ENCODE results near the gene PUS1. TPM values are rescaled to one million over a fixed set of nuclear protein-coding genes. Genes with fewer than 3 reads are reported as not detected.

Gene PUS1
- total RNA-seq, 2 experiments from 2014 or later, result 32.9 to 34.7 TPM

GRCh38 chr12:131896080-131896810, 32.8 kb upstream of the PUS1 start:
- no peak overlapping the region for H3K27ac Mint-ChIP-seq
- H3K4me1 Mint-ChIP-seq, result peaks cover 26% of the 10 kb centered on the region
- ChIA-PET POLR2A (interaction anchor here (0.8 to 3.9 kb wide), 5 partner anchors 9 to 180 kb away, joined by 3 to 31 read pairs (median 3); partner anchors contain the start of genes EP400 and PUS1), CTCF (no interaction called here)
- peak overlapping the region; percentile 86 for H3K4me3 Mint-ChIP-seq
- H3K27me3 Mint-ChIP-seq, result no peaks in the 10 kb centered on the region
- no peaks in the 10 kb centered on the region for H3K36me3 Mint-ChIP-seq (ENCODE audit: low read depth)
- DNase-seq, result peak; percentile 77
- no peaks in the 10 kb centered on the region for H3K9me3 Mint-ChIP-seq

- Mint-ChIP-seq H3K9me3 (no peaks in the 10 kb centered on the region), H3K36me3 (ENCODE audit: low read depth) (no peaks in the 10 kb centered on the region), H3K4me3 (peak overlapping the region; percentile 86), H3K27me3 (no peaks in the 10 kb centered on the region), H3K27ac (peak overlapping the region; percentile 26), H3K4me1 (peaks cover 26% of the 10 kb centered on the region)
- CTCF ChIA-PET, result no interaction called here
- POLR2A ChIA-PET, result interaction anchor here (0.8 to 3.9 kb wide), 5 partner anchors 10 to 181 kb away, joined by 3 to 31 read pairs (median 3); partner anchors contain the start of genes EP400 and PUS1
- no peak for DNase-seq
Observed at GRCh38 chr12:131896811-131897270, 32.2 kb upstream of the PUS1 start.

DNA sequence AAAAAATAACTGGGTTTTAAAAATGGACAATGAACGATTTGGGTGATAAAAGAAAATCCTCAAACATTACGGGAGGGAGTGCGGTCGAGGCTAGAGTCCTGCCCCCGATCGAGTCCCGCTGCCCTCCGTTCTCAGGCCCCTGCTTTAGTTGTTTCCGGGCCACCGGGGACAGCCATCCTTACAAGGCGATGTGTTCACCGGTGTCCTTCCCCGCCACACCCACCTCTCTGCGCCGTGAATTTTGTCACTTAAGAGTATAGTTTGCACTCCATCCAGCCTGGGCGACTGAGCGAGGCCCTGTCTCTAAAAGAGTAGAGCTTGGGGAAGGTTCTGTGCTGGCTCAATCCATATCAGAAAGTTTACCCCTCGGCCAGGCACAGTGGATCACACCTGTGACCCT, 31.8 kb upstream of the PUS1 start:
- Mint-ChIP-seq H3K9me3 (no peaks in the 10 kb centered on the region), H3K27ac (no peak overlapping the region), H3K27me3 (no peaks in the 10 kb centered on the region), H3K4me1 (peaks cover 26% of the 10 kb centered on the region), H3K4me3 (peak overlapping the region; percentile 86), H3K36me3 (ENCODE audit: low read depth) (no peaks in the 10 kb centered on the region)
- POLR2A ChIA-PET, result interaction anchor here (0.8 to 3.9 kb wide), 3 partner anchors 15 to 32 kb away, joined by 3 to 31 read pairs (median 3); partner anchors contain the start of gene PUS1
- CTCF ChIA-PET, result no interaction called here
- DNase-seq, result no peak

GRCh38 chr12:131897875-131898274, 31.2 kb upstream of the PUS1 start:
- Mint-ChIP-seq H3K27ac (no peak overlapping the region), H3K9me3 (no peaks in the 10 kb centered on the region), H3K36me3 (ENCODE audit: low read depth) (no peaks in the 10 kb centered on the region), H3K27me3 (no peaks in the 10 kb centered on the region), H3K4me3 (no peak overlapping the region), H3K4me1 (peaks cover 26% of the 10 kb centered on the region)
- ChIA-PET CTCF (no interaction called here), POLR2A (interaction anchor here (0.8 to 3.9 kb wide), 2 partner anchors 27 to 31 kb away, joined by 3 to 31 read pairs; partner anchors contain the start of gene PUS1)
- DNase-seq, result no peak

DNA sequence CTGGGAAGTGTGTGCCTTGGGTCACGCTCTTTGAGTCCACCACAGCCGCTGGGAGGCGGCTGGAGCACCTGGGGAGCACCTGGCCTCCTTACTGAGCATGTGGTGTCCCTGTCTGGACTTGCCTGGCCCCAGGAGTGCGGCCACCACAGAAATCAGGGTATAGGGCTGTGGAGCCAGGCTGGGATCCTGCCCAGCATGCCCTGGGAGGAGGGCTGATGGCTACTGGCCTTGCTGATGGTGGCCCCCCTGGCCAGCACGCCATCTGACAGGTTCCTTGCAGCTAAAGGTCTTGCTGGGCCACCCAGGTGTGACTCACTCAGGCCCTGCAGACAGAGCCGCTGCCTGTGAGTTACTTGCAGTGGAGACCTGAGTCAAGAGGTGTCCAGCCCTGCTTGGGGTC, 28.7 kb upstream of the PUS1 start:
- Mint-ChIP-seq H3K27me3 (no peaks in the 10 kb centered on the region), H3K4me1 (peaks cover 22% of the 10 kb centered on the region), H3K9me3 (no peaks in the 10 kb centered on the region), H3K27ac (no peak overlapping the region), H3K4me3 (no peak overlapping the region), H3K36me3 (ENCODE audit: low read depth) (no peaks in the 10 kb centered on the region)
- DNase-seq, result no peak
- POLR2A ChIA-PET, result interaction anchor here (0.6 kb wide), 1 partner anchor 164 kb away, joined by 3 read pairs; no protein-coding TSS in a partner anchor
- CTCF ChIA-PET, result interaction anchor here (0.7 to 1.0 kb wide), 2 partner anchors 49 to 140 kb away, joined by 3 read pairs; no protein-coding TSS in a partner anchor

DNA sequence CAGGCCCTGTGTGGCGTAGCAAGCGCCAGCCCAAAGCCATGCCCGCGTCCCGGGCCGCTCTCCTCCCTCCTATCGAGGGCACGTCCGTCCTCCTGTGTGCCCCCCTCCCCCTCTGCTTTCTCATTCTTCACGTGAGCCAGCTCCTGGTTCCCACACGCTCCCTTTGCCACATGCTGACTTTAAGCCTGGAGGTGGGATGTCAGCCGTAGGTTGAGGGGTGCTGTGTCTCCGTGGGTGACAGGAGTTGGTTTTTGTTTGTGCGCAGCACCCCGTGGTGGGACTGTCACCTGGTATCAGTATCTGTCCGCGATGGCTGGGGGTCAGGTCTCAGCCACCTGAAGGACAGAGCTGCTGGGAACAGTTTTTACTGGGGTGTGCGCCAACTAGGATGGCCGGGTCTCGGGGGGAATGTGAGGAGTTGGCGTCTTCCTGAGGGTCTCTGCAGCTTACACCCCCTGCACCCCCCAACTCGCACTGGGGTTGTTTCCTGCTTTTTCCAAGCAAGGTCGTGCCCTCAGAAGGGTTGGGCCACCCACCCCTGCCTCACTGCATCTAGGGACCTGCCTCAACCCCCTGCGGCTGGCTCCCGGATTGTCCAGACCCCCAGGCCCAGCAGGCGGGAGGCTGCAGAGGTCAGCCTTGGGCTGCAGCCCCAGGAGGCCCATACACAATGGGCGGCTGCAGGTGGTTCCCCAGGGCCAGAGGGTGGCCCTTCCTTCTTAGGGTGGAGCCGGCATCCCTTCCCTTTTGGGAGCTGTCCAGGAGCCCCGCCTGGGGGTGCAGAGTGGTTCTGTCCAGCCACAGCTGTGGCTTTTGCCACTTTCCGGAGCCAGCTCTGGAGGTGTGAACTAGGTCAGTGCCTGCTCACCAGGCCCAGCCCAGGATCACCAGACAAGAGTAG, 27.4 kb upstream of the PUS1 start:
- no peak for DNase-seq
- no peak overlapping the region for H3K4me3 Mint-ChIP-seq
- H3K27ac Mint-ChIP-seq, result no peak overlapping the region
- H3K27me3 Mint-ChIP-seq, result no peaks in the 10 kb centered on the region
- peaks cover 18% of the 10 kb centered on the region for H3K4me1 Mint-ChIP-seq
- ChIA-PET CTCF (no interaction called here), POLR2A (interaction anchor here (0.8 kb wide), 1 partner anchor 8 kb away, joined by 3 read pairs; no protein-coding TSS in a partner anchor)
- no peaks in the 10 kb centered on the region for H3K9me3 Mint-ChIP-seq
- no peaks in the 10 kb centered on the region for H3K36me3 Mint-ChIP-seq (ENCODE audit: low read depth)

GRCh38 chr12:131902332-131903241, 26.5 kb upstream of the PUS1 start:
- Mint-ChIP-seq H3K27ac (no peak overlapping the region), H3K9me3 (no peaks in the 10 kb centered on the region), H3K36me3 (ENCODE audit: low read depth) (no peaks in the 10 kb centered on the region), H3K4me3 (no peak overlapping the region), H3K4me1 (peaks cover 10% of the 10 kb centered on the region), H3K27me3 (no peaks in the 10 kb centered on the region)
- ChIA-PET POLR2A (interaction anchor here (1.4 kb wide), 1 partner anchor 18 kb away, joined by 3 read pairs; no protein-coding TSS in a partner anchor), CTCF (no interaction called here)
- DNase-seq, result no peak

GRCh38 chr12:131903270-131904255, 25.5 kb upstream of the PUS1 start:
- Mint-ChIP-seq H3K27me3 (no peaks in the 10 kb centered on the region), H3K9me3 (no peaks in the 10 kb centered on the region), H3K36me3 (ENCODE audit: low read depth) (no peaks in the 10 kb centered on the region), H3K4me1 (peaks cover 6% of the 10 kb centered on the region), H3K27ac (no peak overlapping the region), H3K4me3 (no peak overlapping the region)
- DNase-seq, result no peak
- ChIA-PET CTCF (no interaction called here), POLR2A (interaction anchor here (1.4 kb wide), 1 partner anchor 19 kb away, joined by 3 read pairs; no protein-coding TSS in a partner anchor)

- Mint-ChIP-seq H3K4me1 (peaks cover 6% of the 10 kb centered on the region), H3K36me3 (ENCODE audit: low read depth) (no peaks in the 10 kb centered on the region), H3K27me3 (no peaks in the 10 kb centered on the region), H3K4me3 (no peak overlapping the region), H3K27ac (no peak overlapping the region), H3K9me3 (no peaks in the 10 kb centered on the region)
- CTCF ChIA-PET, result no interaction called here
- POLR2A ChIA-PET, result no interaction called here
- DNase-seq, result no peak
Observed at GRCh38 chr12:131904346-131904745, 24.7 kb upstream of the PUS1 start.

- no peak for DNase-seq
- no peak overlapping the region for H3K4me3 Mint-ChIP-seq
- no peaks in the 10 kb centered on the region for H3K9me3 Mint-ChIP-seq
- H3K36me3 Mint-ChIP-seq (ENCODE audit: low read depth), result no peaks in the 10 kb centered on the region
- ChIA-PET POLR2A (no interaction called here), CTCF (no interaction called here)
- H3K4me1 Mint-ChIP-seq, result peaks cover 4% of the 10 kb centered on the region
- H3K27me3 Mint-ChIP-seq, result no peaks in the 10 kb centered on the region
- H3K27ac Mint-ChIP-seq, result no peak overlapping the region
Observed at GRCh38 chr12:131905081-131905629, 23.9 kb upstream of the PUS1 start.

GRCh38 chr12:131905630-131906091, 23.4 kb upstream of the PUS1 start:
- H3K27ac Mint-ChIP-seq, result no peak overlapping the region
- H3K9me3 Mint-ChIP-seq, result no peaks in the 10 kb centered on the region
- DNase-seq, result no peak
- CTCF ChIA-PET, result no interaction called here
- no peaks in the 10 kb centered on the region for H3K27me3 Mint-ChIP-seq
- no peak overlapping the region for H3K4me3 Mint-ChIP-seq
- H3K36me3 Mint-ChIP-seq (ENCODE audit: low read depth), result no peaks in the 10 kb centered on the region
- POLR2A ChIA-PET, result no interaction called here
- H3K4me1 Mint-ChIP-seq, result peaks cover 4% of the 10 kb centered on the region
